Keratinocyte (primary cell): Measurements from ENCODE around the gene ADO.

ENCODE experiments used
- CTCF ChIP-seq, 3 experiments: IDR thresholded peaks in 1 of 3; conservative IDR thresholded peaks in 1 of 3; optimal IDR thresholded peaks in 1 of 3; 2 replicates in 2 of 3; 3 replicates in 1 of 3; pipeline versions ENCODE3 to v1.5.1; 2011; ENCODE audit warnings: low read length in 3 of 3, mild to moderate bottlenecking in 3 of 3, moderate library complexity in 2 of 3, control low read depth in 1 of 3, inconsistent platforms in 1 of 3; ENCODE audit not compliant: insufficient read depth in 2 of 3; ENCODE audit errors: extremely low read depth in 1 of 3
- EZH2 ChIP-seq: IDR thresholded peaks from one replicate; pipeline ENCODE4 v1.6.1; 2012; ENCODE audit warnings: inconsistent platforms, mild to moderate bottlenecking, low read length, moderate library complexity

- no peak for TF ChIP-seq CTCF (optimal IDR thresholded peaks at IDR 0.05 in 1 of 3, IDR thresholded peaks at IDR 0.05 in 1 of 3, conservative IDR thresholded peaks at IDR 0.05 in 1 of 3; ENCODE audit: extremely low read depth in 1 of 3, insufficient read depth in 2 of 3, low read length in 3 of 3)
- TF ChIP-seq EZH2, result peak; percentile 72
Measured at GRCh38 chr10:62818426-62819011, 14.0 kb downstream of the ADO start.
